Activated CD8-positive, alpha-beta memory T cell treated with anti-CD3 and anti-CD28 coated beads for 4 hours (primary cell): ENCODE results near the gene RFPL1.
"Not testable (repeated sequence)": the region's sequence is repeated elsewhere in the genome, so short reads cannot be mapped to it uniquely, and the experiment has no call there.

Experiments
- DNase-seq, 2 donors: peaks; one replicate each; pipeline ENCODE4 v3.0.0-alpha.2; 2020; ENCODE audit warnings: low read depth in 2 of 2

Gene RFPL1

DNA sequence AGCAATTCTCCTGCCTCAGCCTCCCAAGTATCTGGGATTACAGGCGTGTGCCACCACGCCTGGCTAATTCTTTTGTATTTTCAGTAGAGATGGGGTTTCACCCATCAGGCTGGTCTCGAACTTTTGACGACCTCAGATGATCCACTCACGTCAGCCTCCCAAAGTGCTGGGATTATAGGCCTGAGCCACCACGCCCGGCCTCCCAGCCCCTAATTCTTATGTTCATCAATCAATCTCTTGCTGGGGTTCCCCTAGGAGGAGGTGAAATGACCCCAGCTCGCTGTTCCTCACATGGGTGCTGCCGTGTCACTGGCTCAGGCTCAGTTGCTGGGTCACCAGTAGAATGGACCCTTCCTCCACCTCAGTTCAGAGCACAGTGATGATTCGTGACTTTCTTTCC, at the start of gene RFPL1:
RFPL1 (plus strand) TSS at position 301 of the 400 bp plus-strand sequence.
- DNase-seq: not testable (repeated sequence)

DNA sequence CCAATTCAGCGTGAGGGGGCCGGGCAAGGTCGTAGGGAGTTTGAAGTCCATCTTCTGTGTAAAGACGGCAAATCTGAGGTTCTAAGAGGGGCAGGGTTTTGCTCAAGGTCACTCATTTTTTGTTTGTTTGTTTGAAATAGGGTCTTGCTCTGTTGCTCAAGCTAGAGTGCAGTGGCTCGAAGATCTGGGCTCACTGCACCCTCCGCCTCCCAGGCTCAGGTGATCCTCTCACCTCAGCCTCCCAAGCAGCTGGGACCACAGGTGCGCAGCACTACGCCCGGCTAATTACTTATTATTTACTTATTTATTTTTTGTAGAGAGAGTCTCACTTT, 49.7 kb upstream of the RFPL1 start:
- DNase-seq: no peak

DNA sequence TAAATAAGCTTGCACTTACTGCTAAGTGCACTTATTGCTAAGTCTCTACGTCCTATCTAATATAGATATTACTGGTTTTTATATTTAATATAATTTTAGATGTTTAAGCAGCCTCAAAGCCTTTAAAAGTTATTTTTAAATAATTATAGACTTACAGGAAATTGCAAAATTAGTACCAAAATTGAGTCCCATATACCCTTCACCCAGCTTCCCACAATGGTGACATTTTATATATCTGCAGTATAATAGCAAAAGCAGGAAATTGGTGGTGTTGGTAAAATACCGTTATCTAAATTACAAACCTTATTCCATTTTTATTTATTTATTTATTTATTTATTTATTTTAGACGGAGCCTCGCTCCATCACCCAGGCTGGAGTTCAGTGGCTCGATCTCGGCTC, 48.1 kb upstream of the RFPL1 start:
- no peak for DNase-seq

DNA sequence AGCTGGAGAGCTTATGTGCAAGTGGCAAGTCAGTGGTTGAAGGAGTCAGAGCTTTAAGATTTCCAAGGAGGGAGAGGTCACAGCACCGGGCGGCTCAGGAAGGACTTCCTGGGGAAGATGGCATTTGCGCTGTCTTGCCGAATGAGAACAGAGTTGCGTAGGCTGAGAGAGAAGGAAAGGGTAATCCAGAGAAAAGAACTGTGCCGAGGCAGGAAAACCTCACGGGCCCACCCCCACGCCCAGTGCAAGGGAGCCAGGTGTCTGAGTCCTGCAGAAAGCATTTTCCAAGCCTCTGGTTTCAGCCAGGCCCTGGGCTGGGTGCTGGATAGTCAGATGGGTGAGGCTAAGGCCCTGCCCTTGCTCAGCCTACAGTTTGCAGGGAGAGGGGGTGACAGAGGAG, 46.8 kb upstream of the RFPL1 start:
- DNase-seq: no peak

- no peak for DNase-seq
These were observed 45.3 kb upstream of the RFPL1 start for GRCh38 chr22:29393019-29393608.

GRCh38 chr22:29394931-29395581, 43.3 kb upstream of the RFPL1 start:
- peak; percentile 33 to 43 for DNase-seq

GRCh38 chr22:29396126-29396525, 42.3 kb upstream of the RFPL1 start:
- DNase-seq: no peak

DNA sequence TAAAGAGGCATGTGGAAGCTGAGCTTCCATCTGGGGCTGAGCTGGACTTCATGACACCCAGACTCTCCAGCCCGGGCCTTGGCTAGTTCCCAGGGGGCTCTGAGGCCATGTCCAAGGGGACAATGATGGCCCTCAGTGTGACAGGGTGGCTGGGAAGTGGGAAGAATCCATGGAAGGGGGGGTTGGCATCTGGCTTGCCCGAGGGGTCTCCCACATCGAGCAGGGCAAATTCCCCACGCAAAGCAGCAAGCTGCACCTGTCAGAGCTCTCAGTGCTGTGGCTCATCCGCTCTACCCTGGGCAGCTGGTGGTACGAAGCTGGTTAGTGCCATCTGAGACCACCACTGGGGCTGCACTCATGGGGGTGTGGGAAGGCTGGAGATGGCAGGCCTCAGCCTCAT, 40.6 kb upstream of the RFPL1 start:
- no peak for DNase-seq

DNA sequence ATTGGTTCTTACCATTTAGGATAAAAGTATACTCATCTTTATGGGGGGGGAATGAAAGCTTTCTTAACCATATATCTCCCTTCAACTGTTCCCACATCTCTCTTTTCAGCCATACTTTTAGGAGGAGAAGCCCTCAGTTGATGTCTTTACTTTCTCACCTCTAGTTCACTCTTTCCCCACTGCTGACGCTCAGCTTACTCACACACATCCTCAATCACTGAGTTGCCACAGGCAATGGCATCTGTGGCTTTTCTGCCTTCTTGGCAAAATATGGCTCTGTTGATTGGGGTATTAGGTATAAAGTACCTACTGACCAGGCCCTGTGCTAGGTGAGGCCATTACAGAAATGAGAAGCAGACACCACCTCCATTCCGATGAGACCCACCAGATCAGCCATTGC, 37.8 kb upstream of the RFPL1 start:
- no peak for DNase-seq

GRCh38 chr22:29401538-29401937, 36.8 kb upstream of the RFPL1 start:
- not testable (repeated sequence) for DNase-seq

GRCh38 chr22:29408940-29409339, 29.4 kb upstream of the RFPL1 start:
- DNase-seq: no peak

DNA sequence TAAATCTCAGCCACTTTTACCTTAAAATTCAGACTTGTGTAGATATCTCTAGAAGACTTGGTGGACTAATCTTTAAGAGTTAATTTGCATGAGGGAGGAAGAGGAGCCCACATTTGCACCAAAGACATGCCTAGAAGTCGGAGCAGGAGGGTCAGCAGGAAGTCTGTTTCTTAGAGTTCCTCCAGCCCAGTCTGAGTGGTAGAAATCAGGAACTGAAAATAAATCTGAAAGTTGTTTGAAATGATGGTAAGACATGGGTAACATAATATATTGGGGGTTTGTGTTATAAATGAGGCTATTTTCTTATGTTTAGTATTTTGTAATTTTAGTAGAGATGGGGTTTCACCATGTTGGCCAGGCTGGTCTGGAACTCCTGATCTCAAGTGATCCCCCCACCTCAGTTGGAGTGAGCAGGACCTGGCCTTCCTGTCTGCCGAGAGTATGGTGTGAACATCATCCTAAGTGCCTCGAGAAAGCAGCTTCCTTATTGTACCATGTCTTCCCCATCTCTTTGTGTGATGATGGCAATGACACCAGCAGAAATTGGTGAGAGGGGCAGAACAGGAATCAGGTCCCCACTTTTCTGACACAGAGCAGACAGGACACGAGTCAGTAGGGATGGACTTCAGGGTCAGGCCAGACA, 26.7 kb upstream of the RFPL1 start:
- DNase-seq: not testable (repeated sequence)

DNA sequence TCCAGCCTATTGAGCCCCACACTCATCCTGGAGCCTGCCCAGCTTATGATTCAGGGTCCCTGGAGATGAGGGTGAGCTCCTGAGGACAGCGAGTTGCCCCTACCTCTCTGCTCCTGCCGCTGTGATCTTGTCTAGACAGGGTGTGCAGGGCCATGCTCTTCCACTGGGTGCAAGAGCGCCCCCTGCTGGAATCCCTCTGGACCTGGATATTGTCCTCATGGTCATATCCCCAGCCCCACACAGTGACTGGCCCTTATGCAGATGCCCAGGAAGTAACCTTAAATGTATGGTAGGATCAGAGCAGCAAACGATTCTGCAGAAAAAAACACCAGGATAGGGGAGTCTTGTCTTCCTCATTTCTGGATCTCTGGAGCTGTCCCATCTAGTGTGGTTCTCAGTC, 25.6 kb upstream of the RFPL1 start:
- DNase-seq: not testable (repeated sequence)

DNA sequence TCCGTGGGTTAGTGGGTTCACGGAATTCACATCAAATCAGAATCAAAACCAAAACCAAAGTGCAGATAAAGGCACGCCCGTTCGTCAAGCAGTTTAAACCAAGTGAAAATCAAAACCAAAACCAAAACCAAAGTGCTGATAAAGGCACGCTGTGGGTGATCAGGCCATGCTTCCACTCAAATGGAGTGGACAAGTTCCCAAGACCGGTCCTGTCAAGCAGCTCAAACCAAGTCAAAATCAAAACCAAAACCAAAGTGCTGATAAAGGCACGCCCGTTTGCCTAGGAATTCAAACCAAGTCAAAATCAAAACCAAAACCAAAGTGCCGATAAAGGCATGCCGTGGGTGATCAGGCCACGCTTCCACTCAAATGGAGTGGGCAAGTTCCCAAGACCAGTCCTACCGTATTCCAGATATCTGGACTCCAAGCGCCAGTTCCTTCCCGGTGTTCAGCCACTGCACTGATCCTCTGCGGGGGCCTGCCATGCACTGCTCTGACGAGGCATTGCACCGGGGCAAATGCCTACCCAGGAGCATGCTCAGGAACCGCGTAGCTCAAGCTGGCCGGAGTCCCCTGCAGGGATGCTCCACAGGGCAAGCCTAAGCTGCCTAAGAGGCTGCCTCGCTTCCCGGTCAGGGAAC, 23.3 kb upstream of the RFPL1 start:
- peak; percentile 25 to 54 for DNase-seq

GRCh38 chr22:29418704-29419103, 19.7 kb upstream of the RFPL1 start:
- not testable (repeated sequence) for DNase-seq

DNA sequence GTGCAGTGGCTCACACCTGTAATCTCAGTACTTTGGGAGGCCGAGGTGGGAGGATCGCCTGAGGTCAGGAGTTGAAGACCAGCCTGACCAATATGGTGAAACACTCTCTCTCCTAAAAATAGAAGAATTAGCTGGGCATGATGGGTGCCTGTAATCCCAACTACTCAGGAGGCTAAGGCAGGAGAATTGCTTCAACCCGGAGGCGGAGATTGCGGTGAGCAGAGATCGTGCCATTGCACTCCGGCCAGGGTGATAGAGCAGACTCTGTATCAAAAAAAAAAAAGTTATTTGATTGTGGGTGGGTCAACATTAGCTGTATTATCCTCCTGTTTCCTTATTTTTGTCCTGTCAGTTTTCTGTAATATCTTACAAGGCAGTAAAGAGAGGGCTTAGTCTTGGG, 11.9 kb upstream of the RFPL1 start:
- no peak for DNase-seq

DNA sequence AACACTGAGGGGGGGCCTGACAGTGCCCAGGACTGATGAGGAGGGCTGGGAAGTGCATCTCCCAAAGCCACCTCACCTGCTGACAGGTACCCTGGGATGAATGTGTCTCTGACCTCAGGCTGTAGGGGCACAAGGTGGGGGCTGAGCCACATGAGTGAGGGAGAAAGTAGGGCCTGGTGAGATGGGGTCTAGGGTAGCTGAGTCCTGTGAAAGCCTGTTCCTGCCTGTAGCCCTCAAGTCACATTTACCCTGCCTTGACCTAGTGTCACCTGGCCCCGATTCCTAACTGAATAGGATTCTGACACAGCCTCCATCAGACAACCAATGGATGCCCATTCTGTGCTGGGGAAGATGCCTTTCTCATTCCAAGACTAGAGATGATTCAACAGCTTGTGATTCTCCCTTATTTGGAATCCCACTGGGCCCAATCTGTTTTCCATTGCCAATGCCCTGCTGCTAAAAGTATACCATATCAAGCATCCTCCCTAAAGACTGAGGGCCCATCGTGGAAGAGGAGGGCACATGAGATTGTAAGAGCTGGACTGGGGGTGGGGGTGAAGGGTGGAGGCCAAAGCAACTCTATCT, 11.1 kb upstream of the RFPL1 start:
- no peak for DNase-seq

DNA sequence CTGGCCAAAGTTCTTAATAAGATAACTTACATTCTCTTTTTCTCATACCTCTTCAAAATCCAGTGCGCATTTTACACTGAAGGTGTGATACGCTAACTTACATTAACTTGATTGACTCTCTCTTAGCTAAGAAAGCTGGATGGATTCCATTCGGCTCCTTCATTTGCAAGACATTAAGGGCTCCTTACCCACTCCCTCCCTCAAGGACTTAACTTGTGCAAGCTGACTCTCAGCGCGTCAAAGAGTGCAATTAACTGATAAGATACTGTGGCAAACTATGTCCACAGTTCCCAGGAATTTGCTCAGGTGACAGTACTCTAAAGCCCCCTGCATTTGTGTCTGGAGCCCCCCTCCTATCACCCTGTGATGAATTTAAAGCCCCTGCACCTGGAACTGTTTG, 6.4 kb upstream of the RFPL1 start:
- DNase-seq: no peak

- no peak for DNase-seq
These were observed 4.5 kb upstream of the RFPL1 start for GRCh38 chr22:29433856-29434255.

- no peak for DNase-seq
These were observed 4.1 kb upstream of the RFPL1 start for GRCh38 chr22:29434288-29434687.

DNA sequence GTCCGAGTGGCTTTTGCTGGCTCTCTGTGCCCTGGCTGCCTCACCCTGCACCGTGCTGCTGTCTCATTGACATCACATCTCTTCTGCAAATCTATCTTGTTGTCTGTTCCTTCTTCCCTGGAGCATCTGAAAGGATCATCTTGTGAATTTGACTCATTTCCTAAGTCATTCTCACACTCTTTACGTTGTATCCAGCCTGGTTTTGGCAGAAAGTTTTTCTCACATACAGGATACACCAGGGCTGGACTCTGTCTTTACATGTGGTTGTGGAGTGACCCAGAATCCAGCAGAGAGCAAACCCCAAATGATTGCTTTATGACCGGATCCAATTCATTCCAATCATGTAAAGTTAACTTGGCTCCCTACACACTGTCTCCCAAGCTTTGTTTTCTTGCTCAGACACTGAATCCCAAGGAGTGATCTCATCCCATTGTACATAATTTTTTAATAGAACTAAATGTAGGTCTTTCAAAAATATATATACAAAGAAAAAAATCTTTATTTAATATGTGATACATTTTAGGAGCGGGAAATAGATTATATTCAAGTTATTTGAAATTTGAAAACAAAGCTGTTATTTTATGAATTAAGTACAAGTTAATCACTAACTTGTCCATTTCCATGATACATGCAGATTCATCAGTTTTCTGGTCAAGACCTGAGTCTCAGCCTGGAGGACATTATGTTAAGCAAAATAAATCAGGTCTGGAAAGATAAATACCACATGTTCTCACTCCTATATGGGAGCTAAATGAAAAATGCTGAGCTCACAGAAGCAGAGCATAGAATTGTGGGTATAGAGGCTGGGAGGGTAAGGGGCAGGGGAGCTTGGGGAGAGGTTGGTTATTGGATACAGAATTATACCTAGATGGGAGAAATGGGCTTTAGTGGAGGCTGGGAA, 2.9 kb upstream of the RFPL1 start:
- DNase-seq: no peak

GRCh38 chr22:29442976-29443375, 4.6 kb downstream of the RFPL1 start:
- no peak for DNase-seq
